SU-DHL-6 (cell line): ENCODE data around the gene UGT2A3.
"Not testable (repeated sequence)": the region's sequence is repeated elsewhere in the genome, so short reads cannot be mapped to it uniquely, and the experiment has no call there.

Experiments
- H2AFZ ChIP-seq: fragments of 200-600 bp; sonication (generic); 2 replicates; pipeline ENCODE4 v1.6.1; 2014; ENCODE audit warnings: low read depth, mild to moderate bottlenecking, moderate library complexity, mixed read lengths, antibody characterized with exemption, low read length; ENCODE audit not compliant: severe bottlenecking
- H3F3A ChIP-seq: fragments of 200-600 bp; shearing (Covaris generic); 2 replicates; pipeline ENCODE4 v1.6.0; 2016; ENCODE audit warnings: antibody characterized with exemption, mild to moderate bottlenecking; ENCODE audit not compliant: insufficient read depth
- H3K27ac ChIP-seq: fragments of 200-600 bp; sonication (generic); 2 replicates; pipeline ENCODE4 v1.5.1; 2016; ENCODE audit warnings: low read depth, mild to moderate bottlenecking, low read length, moderate library complexity, mixed read lengths
- H3K27me3 ChIP-seq: fragments of 200-600 bp; sonication (generic), shearing (Covaris generic); 2 replicates; pipeline ENCODE4 v1.6.0; 2014; ENCODE audit warnings: mild to moderate bottlenecking, low read length
- H3K36me3 ChIP-seq: fragments of 200-600 bp; sonication (generic); 2 replicates; pipeline ENCODE4 v1.6.1; 2014; ENCODE audit warnings: mild to moderate bottlenecking, low read length, mixed read lengths
- H3K4me2 ChIP-seq: fragments of 300-600, 200-600 bp; shearing (Covaris generic), sonication (generic); 2 replicates; pipeline ENCODE4 v1.6.0; 2014; ENCODE audit warnings: low read length, low read depth, mild to moderate bottlenecking; ENCODE audit not compliant: poor library complexity, severe bottlenecking
- H3K4me3 ChIP-seq: fragments of 200-600 bp; sonication (generic); 2 replicates; pipeline ENCODE4 v1.5.1; 2014; ENCODE audit warnings: antibody characterized with exemption, low read length, mild to moderate bottlenecking, mixed read lengths; ENCODE audit not compliant: insufficient read depth, poor library complexity, severe bottlenecking
- H3K79me2 ChIP-seq: fragments of 200-600 bp; sonication (generic); 2 replicates; pipeline ENCODE4 v1.6.1; 2014; ENCODE audit warnings: mild to moderate bottlenecking, low read length, moderate library complexity; ENCODE audit not compliant: insufficient read depth
- H3K9ac ChIP-seq: fragments of 200-600 bp; sonication (generic); 2 replicates; pipeline ENCODE4 v1.7.0; 2014; ENCODE audit warnings: mild to moderate bottlenecking, low read length
- H3K9me2 ChIP-seq: fragments of 200-600 bp; sonication (generic); replicated peaks from 2 replicates; pipeline ENCODE4 v1.6.1; 2014; ENCODE audit warnings: low read length; ENCODE audit not compliant: insufficient read depth
- H3K9me3 ChIP-seq: fragments of 200-600 bp; sonication (generic); 2 replicates; pipeline ENCODE4 v1.6.1; 2014; ENCODE audit warnings: low read length, mixed read lengths; ENCODE audit not compliant: insufficient read depth
- H4K20me1 ChIP-seq: fragments of 200-600 bp; sonication (generic); 2 replicates; pipeline ENCODE4 v1.6.1; 2014; ENCODE audit warnings: low read depth, mild to moderate bottlenecking, antibody characterized with exemption, low read length, moderate library complexity, mixed read lengths
- CTCF ChIP-seq: fragments of 200-600 bp; sonication (generic); IDR thresholded peaks from one replicate; pipeline ENCODE4 v1.5.1; 2017; ENCODE audit warnings: antibody characterized with exemption, mild to moderate bottlenecking, low read length, moderate library complexity; ENCODE audit not compliant: insufficient read depth, poor library complexity, severe bottlenecking
- EZH2phosphoT487 ChIP-seq: fragments of 200-600 bp; sonication (generic), shearing (Covaris generic); conservative IDR thresholded peaks from 2 replicates; pipeline ENCODE4 v1.6.1; 2018; ENCODE audit warnings: mild to moderate bottlenecking, antibody characterized with exemption, low read length, moderate library complexity, mixed read lengths

Gene UGT2A3

DNA sequence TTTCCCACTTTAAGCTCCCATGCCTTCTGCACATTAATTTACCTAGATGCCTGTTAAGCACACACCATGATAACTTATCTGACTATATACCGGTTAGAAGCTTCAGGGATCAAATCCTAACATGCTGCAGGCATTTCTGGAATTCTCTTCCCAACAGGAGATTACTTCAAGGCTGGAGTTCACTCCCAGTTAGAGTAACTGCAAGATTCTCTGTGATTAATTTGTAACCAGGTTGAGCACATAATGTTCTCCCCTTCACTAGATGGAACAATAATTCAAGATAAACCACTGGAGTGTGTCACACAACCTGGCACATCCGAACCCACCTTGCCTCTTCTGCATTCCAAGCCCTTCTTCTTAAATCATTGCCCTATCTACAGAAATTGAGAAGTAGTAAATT, 11.8 kb upstream of the UGT2A3 start:
- H3K9me3 ChIP-seq, result no peaks in the 10 kb centered on the region
- H3K79me2 ChIP-seq, result no peaks in the 10 kb centered on the region
- no peaks in the 10 kb centered on the region for H3K36me3 ChIP-seq
- no peak overlapping the region for H3K4me3 ChIP-seq
- no peaks in the 10 kb centered on the region for H3K9me2 ChIP-seq
- no peak overlapping the region for H3K27ac ChIP-seq
- no peak overlapping the region for H3K4me2 ChIP-seq
- no peaks in the 10 kb centered on the region for H3K27me3 ChIP-seq
- TF ChIP-seq EZH2phosphoT487 (no peak), CTCF (no peak)
- H4K20me1 ChIP-seq, result no peaks in the 10 kb centered on the region
- no peak overlapping the region for H3K9ac ChIP-seq
- no peak overlapping the region for H2AFZ ChIP-seq
- no peaks in the 10 kb centered on the region for H3F3A ChIP-seq

DNA sequence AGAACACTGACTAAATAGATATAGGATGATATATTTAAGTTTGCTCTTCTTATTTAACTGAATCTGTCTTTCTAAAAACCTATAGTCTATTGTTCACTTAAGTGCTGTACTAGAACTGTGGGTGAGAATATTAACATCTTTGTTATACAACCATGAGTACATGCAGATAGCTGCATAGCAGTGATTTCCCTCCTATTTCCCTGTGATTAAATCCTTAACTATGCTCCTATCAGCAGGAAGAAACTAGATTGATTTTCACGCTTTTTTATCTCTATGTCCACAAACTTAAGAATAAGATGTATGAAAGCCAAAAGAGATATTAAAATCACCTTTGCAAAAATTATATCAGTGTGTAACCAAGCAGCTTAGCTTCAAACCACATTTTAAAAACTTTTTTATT, 11.3 kb upstream of the UGT2A3 start:
- Histone ChIP-seq H3K4me2 (no peak overlapping the region), H3K27ac (no peak overlapping the region), H3K79me2 (no peaks in the 10 kb centered on the region), H3K4me3 (no peak overlapping the region), H2AFZ (no peak overlapping the region), H4K20me1 (no peaks in the 10 kb centered on the region), H3K9me2 (no peaks in the 10 kb centered on the region), H3K36me3 (no peaks in the 10 kb centered on the region), H3F3A (no peaks in the 10 kb centered on the region), H3K9ac (no peak overlapping the region), H3K27me3 (no peaks in the 10 kb centered on the region), H3K9me3 (no peaks in the 10 kb centered on the region)
- TF ChIP-seq CTCF (no peak), EZH2phosphoT487 (no peak)

- Histone ChIP-seq H3K4me3 (no peak overlapping the region), H3K4me2 (no peak overlapping the region), H3K9ac (no peak overlapping the region), H4K20me1 (no peaks in the 10 kb centered on the region), H3K79me2 (no peaks in the 10 kb centered on the region), H3K9me2 (no peaks in the 10 kb centered on the region), H2AFZ (no peak overlapping the region), H3K27me3 (no peaks in the 10 kb centered on the region), H3K36me3 (no peaks in the 10 kb centered on the region), H3F3A (no peaks in the 10 kb centered on the region), H3K9me3 (no peaks in the 10 kb centered on the region), H3K27ac (no peak overlapping the region)
- TF ChIP-seq EZH2phosphoT487, result no peak
- no peak for TF ChIP-seq CTCF
Observed at GRCh38 chr4:68960294-68961163, 8.9 kb upstream of the UGT2A3 start.

DNA sequence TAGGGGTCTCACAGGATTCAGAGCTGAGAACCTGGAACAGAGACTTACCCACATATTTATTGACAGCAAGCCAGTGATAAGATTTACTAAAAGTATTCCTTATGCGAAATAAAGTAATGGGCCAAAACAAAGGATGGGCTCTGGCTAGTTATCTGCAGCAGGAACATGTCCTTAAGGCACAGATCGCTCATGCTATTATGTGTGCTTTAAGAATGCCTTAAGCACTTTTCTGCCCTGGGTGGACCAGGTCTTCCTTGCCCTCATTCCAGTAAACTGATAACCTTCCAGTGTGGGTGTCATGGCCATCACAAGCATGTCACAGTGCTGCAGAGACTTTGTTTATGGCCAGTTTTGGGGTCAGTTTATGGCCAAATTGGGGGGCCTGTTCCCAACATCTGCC, 7.5 kb upstream of the UGT2A3 start:
- not testable (repeated sequence) for H3K36me3 ChIP-seq, H4K20me1 ChIP-seq, H2AFZ ChIP-seq, H3K79me2 ChIP-seq, H3K9me2 ChIP-seq, H3K27me3 ChIP-seq, H3K9me3 ChIP-seq, H3K4me3 ChIP-seq, H3K27ac ChIP-seq, H3F3A ChIP-seq, H3K9ac ChIP-seq, H3K4me2 ChIP-seq
